HFFc6 (cell line): ENCODE results near the gene TXLNG. TPM values are rescaled to one million over a fixed set of nuclear protein-coding genes. Genes with fewer than 3 reads are reported as not detected.
A peak's percentile ranks its signal among the peaks of the same experiment; 100 is the strongest.

Experiments
- DNase-seq: peaks from one replicate; pipeline ENCODE4 v3.0.0-alpha.2; 2018
- H3K27ac Mint-ChIP-seq: 2 replicates; pipeline ENCODE4 v1.8.0; 2020; ENCODE audit warnings: mild to moderate bottlenecking, mixed read lengths
- H3K27me3 Mint-ChIP-seq: 2 replicates; pipeline ENCODE4 v1.8.0; 2021; ENCODE audit warnings: mild to moderate bottlenecking, moderate library complexity, mixed read lengths; ENCODE audit not compliant: insufficient read depth
- H3K36me3 Mint-ChIP-seq: 2 replicates; pipeline ENCODE4 v1.8.0; 2021; ENCODE audit warnings: low read depth, mixed read lengths
- H3K4me1 Mint-ChIP-seq: 2 replicates; pipeline ENCODE4 v1.8.0; 2020; ENCODE audit warnings: low read depth, mixed read lengths
- H3K4me3 Mint-ChIP-seq: 2 replicates; pipeline ENCODE4 v1.8.0; 2020; ENCODE audit warnings: mild to moderate bottlenecking, moderate library complexity, mixed read lengths
- H3K9me3 Mint-ChIP-seq: 2 replicates; pipeline ENCODE4 v1.8.0; 2020; ENCODE audit warnings: mild to moderate bottlenecking, mixed read lengths
- total RNA-seq, 6 experiments: library from RNA; stranded (reverse); fragmentation: NEBNext Ultra II Directional; extraction: Animal tissue kit (Norgen Biotek cat#: 25700); gene quantifications; 2 replicates in 1 of 6; 3 replicates in 5 of 6; pipeline ENCODE4 v1.2.3, GENCODE V29; 2021
- TF ChIP-seq, protein P1 (sequence below): fragments of 200-600 bp; sonication (generic); IDR thresholded peaks from 2 replicates; pipeline ENCODE4 v1.5.0; 2021; ENCODE audit warnings: antibody characterized with exemption, mild to moderate bottlenecking

The TXLNG gene
- total RNA-seq, 6 experiments from 2014 or later = 6.8 to 7.8 (median 7.1) TPM

DNA sequence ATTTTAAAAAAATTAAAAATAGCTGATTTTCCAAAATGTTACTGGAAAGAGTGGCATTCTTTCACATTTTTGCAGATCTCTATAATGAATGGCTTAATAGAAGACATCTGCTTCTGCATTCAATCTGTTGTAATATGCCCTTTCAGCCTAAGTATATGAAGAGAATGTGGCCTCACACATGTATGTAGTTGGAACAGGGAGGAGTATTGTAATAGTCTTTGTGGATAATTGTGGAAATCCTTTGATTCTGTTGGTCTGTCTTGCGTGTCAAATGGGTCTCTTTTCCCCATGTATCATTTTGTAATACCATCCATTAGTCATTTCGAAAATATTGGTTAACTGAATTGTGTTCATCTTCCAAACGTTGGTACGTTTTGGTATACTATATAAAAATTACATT, 11.6 kb downstream of the TXLNG start:
- no peaks in the 10 kb centered on the region for H3K27me3 Mint-ChIP-seq
- H3K4me1 Mint-ChIP-seq = peaks cover 8% of the 10 kb centered on the region; the same call in 1 of the 2 replicates
- peak overlapping the region; percentile 49 for H3K27ac Mint-ChIP-seq
- DNase-seq = no peak
- TF ChIP-seq, protein P1, sequence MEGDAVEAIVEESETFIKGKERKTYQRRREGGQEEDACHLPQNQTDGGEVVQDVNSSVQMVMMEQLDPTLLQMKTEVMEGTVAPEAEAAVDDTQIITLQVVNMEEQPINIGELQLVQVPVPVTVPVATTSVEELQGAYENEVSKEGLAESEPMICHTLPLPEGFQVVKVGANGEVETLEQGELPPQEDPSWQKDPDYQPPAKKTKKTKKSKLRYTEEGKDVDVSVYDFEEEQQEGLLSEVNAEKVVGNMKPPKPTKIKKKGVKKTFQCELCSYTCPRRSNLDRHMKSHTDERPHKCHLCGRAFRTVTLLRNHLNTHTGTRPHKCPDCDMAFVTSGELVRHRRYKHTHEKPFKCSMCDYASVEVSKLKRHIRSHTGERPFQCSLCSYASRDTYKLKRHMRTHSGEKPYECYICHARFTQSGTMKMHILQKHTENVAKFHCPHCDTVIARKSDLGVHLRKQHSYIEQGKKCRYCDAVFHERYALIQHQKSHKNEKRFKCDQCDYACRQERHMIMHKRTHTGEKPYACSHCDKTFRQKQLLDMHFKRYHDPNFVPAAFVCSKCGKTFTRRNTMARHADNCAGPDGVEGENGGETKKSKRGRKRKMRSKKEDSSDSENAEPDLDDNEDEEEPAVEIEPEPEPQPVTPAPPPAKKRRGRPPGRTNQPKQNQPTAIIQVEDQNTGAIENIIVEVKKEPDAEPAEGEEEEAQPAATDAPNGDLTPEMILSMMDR = no peak
- no peaks in the 10 kb centered on the region for H3K36me3 Mint-ChIP-seq
- no peaks in the 10 kb centered on the region for H3K9me3 Mint-ChIP-seq
- no peak overlapping the region for H3K4me3 Mint-ChIP-seq

DNA sequence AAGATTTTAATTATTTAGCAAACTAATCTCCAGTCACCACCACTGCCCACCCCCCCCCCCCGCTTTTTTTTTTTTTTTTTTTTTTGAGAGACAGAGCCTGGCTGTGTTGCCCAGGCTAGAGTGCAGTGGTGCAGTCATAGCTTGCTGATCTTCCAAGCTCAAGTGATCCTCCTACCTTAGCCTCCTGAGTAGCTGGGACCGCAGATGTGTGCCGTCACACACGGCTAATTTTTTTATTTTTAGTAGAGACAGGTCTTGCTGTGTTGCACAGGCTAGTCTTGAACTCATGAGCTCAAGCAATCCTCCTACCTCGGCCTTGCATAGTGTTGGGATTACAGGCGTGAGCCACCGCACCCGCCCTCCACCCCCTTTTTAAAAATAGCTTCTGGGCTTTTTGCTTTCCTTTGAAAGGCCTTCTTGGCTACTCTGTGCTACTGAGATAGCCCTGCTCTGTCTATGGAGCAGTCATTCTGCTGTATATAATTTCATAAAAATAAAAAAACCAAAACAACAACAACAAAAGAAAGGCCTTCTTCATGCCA, 18.7 kb downstream of the TXLNG start:
- Mint-ChIP-seq H3K4me3 (no peak overlapping the region), H3K27me3 (no peaks in the 10 kb centered on the region), H3K4me1 (peaks cover 16% of the 10 kb centered on the region), H3K9me3 (no peaks in the 10 kb centered on the region), H3K36me3 (no peaks in the 10 kb centered on the region), H3K27ac (no peak overlapping the region)
- no peak for DNase-seq
- TF ChIP-seq, protein P1 = no peak

DNA sequence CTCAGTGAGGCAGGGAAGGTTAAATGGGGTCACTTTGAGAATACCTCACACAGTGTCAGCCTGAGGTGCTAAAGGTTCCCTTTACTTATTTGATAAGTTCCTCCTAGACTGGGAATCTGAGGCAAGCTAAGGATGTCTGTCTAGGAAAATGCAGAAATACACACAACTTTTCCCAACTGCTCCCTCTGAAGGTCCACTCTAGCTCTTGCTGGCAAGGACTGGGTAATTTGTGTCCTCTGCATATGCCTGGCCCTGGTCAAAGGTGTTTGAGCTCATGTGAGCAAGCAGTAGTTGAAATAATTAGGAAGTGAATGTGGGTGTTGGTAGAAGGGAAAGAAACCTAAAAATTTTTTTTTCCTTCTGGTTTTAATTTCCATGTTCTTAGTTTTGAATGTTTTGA, 21.3 kb downstream of the TXLNG start:
- DNase-seq = no peak
- H3K4me1 Mint-ChIP-seq = peaks cover 16% of the 10 kb centered on the region
- no peaks in the 10 kb centered on the region for H3K36me3 Mint-ChIP-seq
- TF ChIP-seq, protein P1 = no peak
- peak overlapping the region; percentile 87 for H3K27ac Mint-ChIP-seq
- peak overlapping the region; percentile 87 for H3K4me3 Mint-ChIP-seq
- H3K9me3 Mint-ChIP-seq = no peaks in the 10 kb centered on the region
- no peaks in the 10 kb centered on the region for H3K27me3 Mint-ChIP-seq

DNA sequence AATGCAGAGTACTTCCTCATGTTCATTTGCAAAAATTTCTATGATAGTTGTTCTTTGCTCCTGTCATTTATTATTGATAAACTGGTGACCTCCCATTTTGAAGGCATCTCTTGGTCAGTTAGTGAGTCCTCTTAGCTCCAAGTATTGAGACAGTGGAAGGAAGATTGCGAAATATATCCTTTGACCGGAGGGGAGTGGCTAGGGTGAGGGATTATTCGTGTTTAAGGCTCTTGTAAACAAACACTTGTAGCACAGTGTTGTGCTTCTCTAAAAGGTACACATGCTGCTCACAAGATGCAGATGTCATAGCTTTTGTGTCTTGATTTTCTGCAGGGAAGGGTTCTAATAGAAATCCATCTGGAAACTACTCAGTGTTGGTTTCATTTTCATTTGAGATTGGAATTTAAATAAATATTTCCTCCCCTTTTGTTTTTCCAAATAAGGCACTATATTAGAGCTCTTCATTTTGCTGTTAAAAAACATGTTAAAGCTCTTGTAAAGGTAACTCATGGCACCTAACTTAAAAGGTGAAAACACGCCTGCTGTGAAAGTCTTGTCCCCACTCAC, 21.8 kb downstream of the TXLNG start:
- Mint-ChIP-seq H3K9me3 (no peaks in the 10 kb centered on the region), H3K36me3 (no peaks in the 10 kb centered on the region), H3K27me3 (no peaks in the 10 kb centered on the region), H3K27ac (peak overlapping the region; percentile 87), H3K4me1 (peaks cover 16% of the 10 kb centered on the region), H3K4me3 (peak overlapping the region; percentile 87)
- TF ChIP-seq, protein P1 = no peak
- peak; percentile 30 for DNase-seq

DNA sequence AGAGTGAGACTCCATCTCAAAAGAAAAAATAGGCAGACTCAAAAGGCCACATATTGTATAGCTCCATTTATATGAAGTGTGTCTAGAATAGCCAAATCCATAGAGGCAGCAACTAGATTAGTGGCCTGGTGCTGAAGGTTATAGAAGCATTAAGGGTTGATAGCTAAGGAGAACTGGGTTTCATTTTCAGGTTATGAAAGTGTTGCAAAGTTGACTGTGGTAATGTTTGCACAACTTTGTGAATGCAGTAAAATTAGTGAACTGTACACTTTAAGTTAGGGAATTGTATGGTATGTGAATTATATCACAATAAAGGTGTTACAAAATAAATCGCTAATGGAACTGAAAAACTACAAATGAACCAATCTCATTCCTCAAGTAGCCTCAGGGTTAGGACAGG, 28.3 kb downstream of the TXLNG start:
- H3K4me1 Mint-ChIP-seq = no peaks in the 10 kb centered on the region
- H3K9me3 Mint-ChIP-seq = no peaks in the 10 kb centered on the region
- no peaks in the 10 kb centered on the region for H3K36me3 Mint-ChIP-seq
- H3K4me3 Mint-ChIP-seq = no peak overlapping the region
- H3K27ac Mint-ChIP-seq = no peak overlapping the region
- DNase-seq = no peak
- no peaks in the 10 kb centered on the region for H3K27me3 Mint-ChIP-seq
- TF ChIP-seq, protein P1 = no peak
